GM19043 (cell line): ENCODE data around the gene WDHD1.
"Not testable (repeated sequence)": the region's sequence is repeated elsewhere in the genome, so short reads cannot be mapped to it uniquely, and the experiment has no call there.

ENCODE experiments used
- ATAC-seq: cut with Tn5 transposase; IDR thresholded peaks from one replicate; pipeline ENCODE4 v1.9.1; 2021; ENCODE audit warnings: low read depth; ENCODE audit not compliant: unreplicated experiment

The WDHD1 gene

GRCh38 chr14:55051165-55051422 is 24.2 kb upstream of the WDHD1 start:
- ATAC-seq: peak; percentile 22

- ATAC-seq: no peak
These were observed 22.1 kb upstream of the WDHD1 start for GRCh38 chr14:55048900-55049436.

GRCh38 chr14:55047301-55048053 is 20.6 kb upstream of the WDHD1 start:
- ATAC-seq: no peak

GRCh38 chr14:55045087-55045486 is 18.2 kb upstream of the WDHD1 start:
- no peak for ATAC-seq

GRCh38 chr14:55043528-55043927 is 16.6 kb upstream of the WDHD1 start:
- ATAC-seq: no peak

GRCh38 chr14:55038708-55039107 is 11.8 kb upstream of the WDHD1 start:
- ATAC-seq: no peak

- not testable (repeated sequence) for ATAC-seq
These were observed 11.1 kb upstream of the WDHD1 start for GRCh38 chr14:55037995-55038394.

- ATAC-seq: no peak
These were observed 4.3 kb upstream of the WDHD1 start for GRCh38 chr14:55031190-55031589.

GRCh38 chr14:55028476-55028875 is 1.6 kb upstream of the WDHD1 start:
- no peak for ATAC-seq

GRCh38 chr14:55028066-55028465 is 1.2 kb upstream of the WDHD1 start:
- no peak for ATAC-seq

- ATAC-seq: no peak
These were observed 482 bp downstream of the WDHD1 start for GRCh38 chr14:55026441-55026792.

GRCh38 chr14:55025948-55026347 is 951 bp downstream of the WDHD1 start:
- ATAC-seq: no peak

GRCh38 chr14:55024365-55024764 is 2.5 kb downstream of the WDHD1 start:
- not testable (repeated sequence) for ATAC-seq

- ATAC-seq: no peak
These were observed 6.8 kb downstream of the WDHD1 start for GRCh38 chr14:55019968-55020554.

- ATAC-seq: no peak
These were observed 11.9 kb downstream of the WDHD1 start for GRCh38 chr14:55015006-55015405.

- no peak for ATAC-seq
These were observed 21.8 kb downstream of the WDHD1 start for GRCh38 chr14:55005071-55005470.

- ATAC-seq: no peak
These were observed 26.5 kb downstream of the WDHD1 start for GRCh38 chr14:55000381-55000780.

GRCh38 chr14:54985156-54985555 is 41.7 kb downstream of the WDHD1 start:
- no peak for ATAC-seq

- no peak for ATAC-seq
These were observed 45.2 kb downstream of the WDHD1 start for GRCh38 chr14:54981698-54982097.

- no peak for ATAC-seq
These were observed 47.9 kb downstream of the WDHD1 start for GRCh38 chr14:54979039-54979438.

- ATAC-seq: no peak
These were observed 50.6 kb downstream of the WDHD1 start for GRCh38 chr14:54976316-54976715.

- no peak for ATAC-seq
These were observed 51.0 kb downstream of the WDHD1 start for GRCh38 chr14:54975856-54976255.
